ENCODE results near the gene HOXB6. TPM values are rescaled to one million over a fixed set of nuclear protein-coding genes. Genes with fewer than 3 reads are reported as not detected.

The HOXB6 gene
- total and polyA plus RNA-seq, 7 donors: 0.66 to 3.3 (median 1.2) TPM

DNA sequence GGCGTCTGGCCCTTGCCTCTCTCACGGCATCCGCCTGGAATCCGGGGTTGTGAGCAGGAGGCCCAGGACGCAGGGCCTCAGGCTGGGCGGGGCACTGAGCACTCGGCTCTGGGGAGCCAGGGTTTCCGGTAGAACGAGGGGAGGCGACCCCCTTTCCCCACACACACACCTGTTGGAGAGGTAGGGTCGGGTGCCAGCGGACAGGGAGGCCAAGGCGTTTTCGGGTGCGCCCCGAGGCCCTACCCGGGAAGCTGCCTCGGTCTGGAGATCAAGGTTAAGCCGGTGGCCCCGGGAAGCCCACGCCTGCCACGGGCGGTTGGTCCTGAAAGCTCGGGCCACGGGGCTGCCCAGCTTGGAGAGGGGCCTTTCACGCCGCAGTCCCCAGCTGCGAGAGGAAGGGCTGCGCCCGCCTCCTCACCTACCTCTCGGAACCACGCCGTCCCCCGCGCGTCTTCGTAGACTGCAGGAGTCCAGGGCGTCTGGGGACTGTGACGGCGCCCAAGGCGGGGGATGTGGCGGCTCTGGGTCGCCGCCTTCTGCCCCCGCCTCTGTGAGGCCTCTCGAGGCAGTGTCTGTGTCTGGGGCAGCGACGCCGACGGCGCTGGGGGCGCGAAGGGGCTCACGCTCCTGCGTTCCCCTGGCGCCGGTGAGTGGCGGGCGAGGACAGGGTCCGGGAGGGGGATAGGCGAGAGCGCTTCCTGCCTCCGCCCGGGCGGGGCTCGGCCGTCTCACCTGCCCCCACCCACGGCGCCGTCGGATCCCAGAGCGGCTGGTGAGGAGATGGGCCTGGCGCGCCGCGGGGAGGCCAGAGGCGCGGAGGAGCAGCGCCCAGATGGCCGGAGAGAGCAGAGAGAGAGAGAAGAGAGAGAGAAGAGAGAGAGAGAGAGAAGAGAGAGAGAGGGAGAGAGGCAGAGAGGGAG lies 41.7 kb upstream of the HOXB6 start:
- Histone ChIP-seq H3K4me1 (no peaks in the 10 kb centered on the region), H3K27ac (no peak overlapping the region), H3K9me3 (no peaks in the 10 kb centered on the region), H3K27me3 (ENCODE audit: insufficient read depth in 3 of 3, low read length in 2 of 3) (peaks cover 10 to 99% (median 37%) of the 10 kb centered on the region in 3 donors), H3K4me3 (peak overlapping the region; percentile 52), H3K36me3 (ENCODE audit: insufficient read depth in 1 of 2, low read depth in 1 of 2) (no peaks in the 10 kb centered on the region)
- WGBS, 3 donors: 3% methylated on average over 49 to 80 of the region's 80 CpGs
- TF ChIP-seq, protein P1, sequence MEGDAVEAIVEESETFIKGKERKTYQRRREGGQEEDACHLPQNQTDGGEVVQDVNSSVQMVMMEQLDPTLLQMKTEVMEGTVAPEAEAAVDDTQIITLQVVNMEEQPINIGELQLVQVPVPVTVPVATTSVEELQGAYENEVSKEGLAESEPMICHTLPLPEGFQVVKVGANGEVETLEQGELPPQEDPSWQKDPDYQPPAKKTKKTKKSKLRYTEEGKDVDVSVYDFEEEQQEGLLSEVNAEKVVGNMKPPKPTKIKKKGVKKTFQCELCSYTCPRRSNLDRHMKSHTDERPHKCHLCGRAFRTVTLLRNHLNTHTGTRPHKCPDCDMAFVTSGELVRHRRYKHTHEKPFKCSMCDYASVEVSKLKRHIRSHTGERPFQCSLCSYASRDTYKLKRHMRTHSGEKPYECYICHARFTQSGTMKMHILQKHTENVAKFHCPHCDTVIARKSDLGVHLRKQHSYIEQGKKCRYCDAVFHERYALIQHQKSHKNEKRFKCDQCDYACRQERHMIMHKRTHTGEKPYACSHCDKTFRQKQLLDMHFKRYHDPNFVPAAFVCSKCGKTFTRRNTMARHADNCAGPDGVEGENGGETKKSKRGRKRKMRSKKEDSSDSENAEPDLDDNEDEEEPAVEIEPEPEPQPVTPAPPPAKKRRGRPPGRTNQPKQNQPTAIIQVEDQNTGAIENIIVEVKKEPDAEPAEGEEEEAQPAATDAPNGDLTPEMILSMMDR (IDR thresholded peaks at IDR 0.05): no peak
- no peak for DNase-seq
- ATAC-seq: no peak
- intact Hi-C loops (cut with DNase I): no loop called here

DNA sequence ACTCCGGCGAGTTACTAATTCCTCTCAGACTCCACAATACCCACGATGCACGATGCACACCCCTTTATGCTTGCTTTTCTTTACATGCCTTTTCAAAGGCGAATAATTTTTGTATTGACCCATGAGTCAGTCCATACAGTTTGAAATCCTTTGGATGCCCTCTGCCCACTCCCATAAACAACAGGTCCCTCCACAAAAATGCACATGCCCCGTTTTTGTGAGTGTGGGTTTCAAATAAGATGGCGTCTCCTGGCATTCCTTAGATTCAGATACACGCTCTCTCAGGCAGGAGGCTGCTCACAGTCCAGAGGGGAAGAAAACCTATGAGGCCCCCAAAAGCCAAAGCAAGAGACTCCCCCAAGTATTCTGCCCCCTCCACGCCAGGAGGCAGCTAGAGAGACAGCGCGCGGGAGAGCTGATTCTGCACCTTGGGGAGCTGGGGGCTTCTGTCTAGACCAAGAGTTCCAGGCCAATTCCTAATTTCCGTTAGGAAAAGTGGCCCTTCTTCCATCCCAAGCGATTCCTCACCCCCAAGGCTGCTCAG lies 40.9 kb upstream of the HOXB6 start:
- Histone ChIP-seq H3K4me1 (no peaks in the 10 kb centered on the region), H3K27ac (no peak overlapping the region), H3K9me3 (no peaks in the 10 kb centered on the region), H3K4me3 (no peak overlapping the region), H3K36me3 (ENCODE audit: insufficient read depth in 1 of 2, low read depth in 1 of 2) (no peaks in the 10 kb centered on the region), H3K27me3 (ENCODE audit: insufficient read depth in 3 of 3, low read length in 2 of 3) (peaks cover 10 to 99% (median 40%) of the 10 kb centered on the region in 3 donors)
- no peak for ATAC-seq
- intact Hi-C loops (cut with DNase I): no loop called here
- TF ChIP-seq, protein P1 (IDR thresholded peaks at IDR 0.05): no peak
- 25 to 37% (median 32%) methylated on average over 14 of the region's 14 CpGs for WGBS, 3 donors
- DNase-seq: no peak

DNA sequence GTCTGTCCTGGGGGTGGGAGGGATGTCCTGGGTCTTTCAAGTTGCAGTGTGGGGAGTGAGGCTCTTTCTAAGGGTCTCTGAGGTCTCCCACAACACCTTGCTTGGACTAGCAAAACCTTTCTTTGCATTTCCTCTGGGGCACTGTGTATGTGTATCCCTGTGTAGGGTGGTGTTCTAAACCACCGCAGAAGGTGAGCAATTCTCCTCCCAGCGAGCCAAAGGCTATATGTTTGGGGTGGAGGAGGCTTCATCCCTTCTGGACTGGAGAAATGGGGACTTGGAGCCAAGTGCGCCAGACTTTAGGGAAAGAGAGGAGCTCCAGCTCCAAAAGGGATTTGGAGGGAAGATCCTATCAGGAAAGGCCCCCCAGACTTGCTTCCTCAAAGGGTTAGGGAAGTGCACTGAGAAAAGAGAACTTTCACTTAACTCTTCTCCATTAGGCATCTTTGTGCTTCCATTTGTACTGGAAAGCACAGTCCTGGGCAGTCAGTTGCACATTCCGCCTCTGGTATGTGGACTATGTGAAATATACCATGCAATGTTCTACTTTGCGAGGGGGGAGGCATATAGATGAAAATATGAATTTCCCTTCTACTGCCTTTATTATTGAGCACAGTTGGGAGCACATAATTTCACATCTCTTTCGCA lies 40.2 kb upstream of the HOXB6 start:
- Histone ChIP-seq H3K4me1 (no peaks in the 10 kb centered on the region), H3K27ac (no peak overlapping the region), H3K4me3 (no peak overlapping the region), H3K27me3 (ENCODE audit: insufficient read depth in 3 of 3, low read length in 2 of 3) (peaks cover 10 to 99% (median 43%) of the 10 kb centered on the region in 3 donors), H3K9me3 (no peaks in the 10 kb centered on the region), H3K36me3 (ENCODE audit: insufficient read depth in 1 of 2, low read depth in 1 of 2) (no peaks in the 10 kb centered on the region)
- ATAC-seq: no peak
- intact Hi-C loops (cut with DNase I): no loop called here
- DNase-seq: no peak
- TF ChIP-seq, protein P1 (IDR thresholded peaks at IDR 0.05): no peak
- WGBS, 3 donors: 47 to 53% (median 50%) methylated on average over 6 of the region's 6 CpGs

DNA sequence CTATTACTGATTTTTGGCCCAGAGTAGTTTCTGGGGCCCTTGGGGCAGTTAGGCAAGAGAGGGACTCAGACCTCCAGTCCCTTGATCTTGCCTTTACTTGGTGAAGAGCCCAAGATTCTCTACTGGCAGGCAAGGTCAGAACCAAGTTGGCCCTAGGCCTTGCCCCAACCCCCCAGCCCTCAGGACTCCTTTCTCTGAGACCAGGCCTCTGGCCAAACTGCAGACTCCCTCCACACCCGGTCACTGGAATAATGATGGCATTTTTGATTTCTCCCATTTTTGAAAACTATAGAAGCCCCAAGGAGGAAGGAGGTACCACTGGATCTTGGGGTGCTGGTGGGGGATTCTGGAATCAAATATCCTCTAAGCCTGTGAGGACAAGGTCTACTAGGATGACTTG lies 39.4 kb upstream of the HOXB6 start:
- DNase-seq (no peak), ATAC-seq (no peak)
- Histone ChIP-seq H3K4me3 (no peak overlapping the region), H3K4me1 (no peaks in the 10 kb centered on the region), H3K27ac (no peak overlapping the region), H3K9me3 (no peaks in the 10 kb centered on the region), H3K36me3 (ENCODE audit: insufficient read depth in 1 of 2, low read depth in 1 of 2) (no peaks in the 10 kb centered on the region), H3K27me3 (ENCODE audit: insufficient read depth in 3 of 3, low read length in 2 of 3) (peaks cover 8 to 100% (median 43%) of the 10 kb centered on the region in 3 donors)
- TF ChIP-seq, protein P1 (IDR thresholded peaks at IDR 0.05): no peak
- WGBS, 3 donors: 94 to 100% (median 100%) methylated on average over 1 of the region's 1 CpG
- intact Hi-C loops (cut with DNase I): no loop called here

All from psoas muscle (tissue), 8 donors.